Panc1 (cell line): Measurements from ENCODE around the gene MACIR. TPM values are rescaled to one million over a fixed set of nuclear protein-coding genes. Genes with fewer than 3 reads are reported as not detected.

ENCODE experiments used
- ATAC-seq: fragments of 200-7000 bp; cut with Tn5 transposase; 2 replicates; pipeline ENCODE4 v1.9.1; 2020; ENCODE audit warnings: mild to moderate bottlenecking, moderate library complexity
- BruUV-seq: library from RNA; stranded (reverse); fragments of 400-500 nt; replicated peaks from 2 replicates; lab custom pipeline; 2021; lab: Mats Ljungman, UMichigan
- CTCF ChIA-PET: fragments of 300-600 bp; sonication (Branson Sonifier 250); formaldehyde crosslinking; loops from one replicate; lab custom pipeline; 2022; ENCODE audit warnings: antibody characterized with exemption; lab: Charles Lee
- POLR2A ChIA-PET: fragments of 300-600 bp; sonication (Branson Sonifier 250); formaldehyde crosslinking; loops from one replicate; lab custom pipeline; 2022; ENCODE audit warnings: antibody characterized with exemption; lab: Charles Lee
- DNase-seq: peaks from one replicate; pipeline ENCODE4 v3.0.0-alpha.2; 2010; ENCODE audit warnings: low read depth, low spot score
- H3K27ac ChIP-seq: 2 replicates; pipeline ENCODE4 v1.5.1; 2011; ENCODE audit warnings: mild to moderate bottlenecking, low read length, inconsistent platforms
- H3K27me3 ChIP-seq: fragments of 200-500 bp; sonication (Bioruptor generic); 2 replicates; pipeline ENCODE4 v1.6.0; 2014; ENCODE audit warnings: low read length, inconsistent platforms; ENCODE audit not compliant: control insufficient read depth, insufficient read depth
- H3K36me3 ChIP-seq: fragments of 200-500 bp; sonication (Bioruptor generic); 2 replicates; pipeline ENCODE4 v1.5.1; 2014; ENCODE audit warnings: inconsistent platforms, mild to moderate bottlenecking, low read length, moderate library complexity; ENCODE audit not compliant: control insufficient read depth, insufficient read depth
- H3K4me1 ChIP-seq: 2 replicates; pipeline ENCODE4 v1.5.1; 2011; ENCODE audit warnings: inconsistent platforms, mild to moderate bottlenecking, low read length, moderate library complexity; ENCODE audit not compliant: control insufficient read depth, insufficient read depth
- H3K4me3 ChIP-seq, 2 experiments: 2 replicates each; pipeline ENCODE4 v1.5.1; 2011 to 2012; ENCODE audit warnings: low read depth in 2 of 2, low read length in 2 of 2, mild to moderate bottlenecking in 2 of 2, inconsistent platforms in 1 of 2, moderate library complexity in 1 of 2
- H3K9me3 ChIP-seq: fragments of 200-500 bp; sonication (Bioruptor generic); 2 replicates; pipeline ENCODE4 v1.5.1; 2014; ENCODE audit warnings: low read depth, mild to moderate bottlenecking, inconsistent platforms, low read length, moderate library complexity; ENCODE audit not compliant: control insufficient read depth, insufficient read depth
- CTCF ChIP-seq: fragments of 450-650 bp; IDR thresholded peaks from 2 replicates; pipeline ENCODE4 v1.5.1; 2017; ENCODE audit warnings: mild to moderate bottlenecking
- POLR2AphosphoS5 ChIP-seq: IDR thresholded peaks from 2 replicates; pipeline ENCODE4 v1.6.1; 2012; ENCODE audit warnings: mild to moderate bottlenecking, low read depth, low read length, moderate library complexity
- REST ChIP-seq, 2 experiments: IDR thresholded peaks; 2 replicates each; pipeline ENCODE4 v1.6.1; 2011 to 2012; ENCODE audit warnings: low read depth in 2 of 2, control low read depth in 1 of 2, low read length in 1 of 2, mild to moderate bottlenecking in 1 of 2, moderate library complexity in 1 of 2; ENCODE audit not compliant: insufficient read depth in 1 of 2
- SIN3A ChIP-seq: IDR thresholded peaks from 2 replicates; pipeline ENCODE4 v1.6.1; 2012; ENCODE audit warnings: low read depth, mild to moderate bottlenecking, low read length, moderate library complexity, borderline replicate concordance; ENCODE audit not compliant: insufficient read depth
- TCF7L2 ChIP-seq: IDR thresholded peaks from 2 replicates; pipeline ENCODE4 v1.6.1; 2011; ENCODE audit warnings: mild to moderate bottlenecking, low read depth, low read length, inconsistent platforms
- in situ Hi-C: cut with HindIII; loops from 2 replicates; pipeline ENCODE4 v1.10.0; 2016; ENCODE audit warnings: low sequenced_read_pairs, low pct_unique_long_range_greater_than_20kb
- intact Hi-C: fragments of 100-400 bp; cut with micrococcal nuclease; formaldehyde crosslinking; loops from one replicate; pipeline ENCODE4 v1.10.0; 2022; ENCODE audit not compliant: unreplicated experiment
- total RNA-seq: library from RNA; stranded (reverse); gene quantifications from one replicate; pipeline ENCODE4 v1.2.1, GENCODE V29; 2021; ENCODE audit not compliant: unreplicated experiment

The MACIR gene
- total RNA-seq, 1 experiment from 2014 or later, result 11.0 TPM

GRCh38 chr5:103234239-103234975, 24.2 kb upstream of the MACIR start:
- no peaks in the 10 kb centered on the region for H3K36me3 ChIP-seq
- H3K4me3 ChIP-seq, result no peak overlapping the region
- no peaks in the 10 kb centered on the region for H3K27me3 ChIP-seq
- no peaks in the 10 kb centered on the region for H3K4me1 ChIP-seq
- intact Hi-C loops, result no loop called here
- in situ Hi-C loops, result no loop called here
- DNase-seq (no peak), ATAC-seq (no peak)
- peaks cover 5% of the 10 kb centered on the region; the same call in 1 of the 2 replicates for H3K9me3 ChIP-seq
- BruUV-seq, result no TSS peak
- TF ChIP-seq TCF7L2 (no peak), REST (IDR thresholded peaks at IDR 0.05; ENCODE audit: insufficient read depth in 1 of 2, low read depth in 2 of 2, low read length in 1 of 2) (no peak), CTCF (no peak), POLR2AphosphoS5 (no peak), SIN3A (no peak)
- CTCF ChIA-PET, result no interaction called here
- no peak overlapping the region for H3K27ac ChIP-seq
- POLR2A ChIA-PET, result no interaction called here

- no peaks in the 10 kb centered on the region for H3K36me3 ChIP-seq
- ChIA-PET POLR2A (no interaction called here), CTCF (no interaction called here)
- H3K4me1 ChIP-seq, result no peaks in the 10 kb centered on the region
- peaks cover 11% of the 10 kb centered on the region; the same call in 1 of the 2 replicates for H3K9me3 ChIP-seq
- TF ChIP-seq SIN3A, result no peak
- TF ChIP-seq TCF7L2, result no peak
- TF ChIP-seq CTCF, result no peak
- TF ChIP-seq POLR2AphosphoS5, result no peak
- TF ChIP-seq REST (IDR thresholded peaks at IDR 0.05; ENCODE audit: insufficient read depth in 1 of 2, low read depth in 2 of 2, low read length in 1 of 2), result no peak
- BruUV-seq, result no TSS peak
- intact Hi-C loops (no loop called here), in situ Hi-C loops (no loop called here)
- H3K4me3 ChIP-seq, result no peak overlapping the region
- no peaks in the 10 kb centered on the region for H3K27me3 ChIP-seq
- DNase-seq (no peak), ATAC-seq (no peak)
- H3K27ac ChIP-seq, result no peak overlapping the region
These were observed 22.7 kb upstream of the MACIR start for GRCh38 chr5:103235891-103236290.
